Astrocyte (in vitro differentiated cells and primary cell): ENCODE measurements around the gene PARN. TPM values are rescaled to one million over a fixed set of nuclear protein-coding genes. Genes with fewer than 3 reads are reported as not detected.

ENCODE experiments used
- DNase-seq: peaks from one replicate; pipeline ENCODE4 v3.0.0-alpha.2; 2010; ENCODE audit warnings: low read depth
- FAIRE-seq: peaks from 2 replicates; lab custom pipeline; 2011; peaks lifted over from hg19 to GRCh38; lab: Jason Lieb, UNC
- H2AFZ ChIP-seq: 2 replicates; pipeline ENCODE4 v1.6.0; 2012; ENCODE audit warnings: low read depth, low read length, inconsistent platforms
- H3K27ac ChIP-seq: 2 replicates; pipeline ENCODE4 v1.5.1; 2011; ENCODE audit warnings: low read depth, low read length, inconsistent platforms
- H3K27me3 ChIP-seq: 2 replicates; pipeline ENCODE4 v1.6.0; 2011; ENCODE audit warnings: low read length, inconsistent platforms; ENCODE audit not compliant: insufficient read depth
- H3K36me3 ChIP-seq: 2 replicates; pipeline ENCODE4 v1.5.1; 2011; ENCODE audit warnings: low read length, inconsistent platforms; ENCODE audit not compliant: insufficient read depth
- H3K4me1 ChIP-seq: 2 replicates; pipeline ENCODE4 v1.5.1; 2011; ENCODE audit warnings: low read length, inconsistent platforms; ENCODE audit not compliant: insufficient read depth
- H3K4me2 ChIP-seq: 2 replicates; pipeline ENCODE4 v1.6.0; 2012; ENCODE audit warnings: low read length, inconsistent platforms
- H3K4me3 ChIP-seq: 2 replicates; pipeline ENCODE4 v1.5.1; 2011; ENCODE audit warnings: low read depth, mild to moderate bottlenecking, low read length, inconsistent platforms; ENCODE audit not compliant: insufficient read depth
- H3K79me2 ChIP-seq: 2 replicates; pipeline ENCODE4 v1.6.0; 2012; ENCODE audit warnings: mild to moderate bottlenecking, low read length, inconsistent platforms; ENCODE audit not compliant: insufficient read depth
- H3K9ac ChIP-seq: 2 replicates; pipeline ENCODE4 v1.6.0; 2012; ENCODE audit warnings: mild to moderate bottlenecking, low read length, inconsistent platforms
- H3K9me3 ChIP-seq: 2 replicates; pipeline ENCODE4 v1.5.1; 2012; ENCODE audit warnings: low read depth, mild to moderate bottlenecking, low read length, inconsistent platforms; ENCODE audit not compliant: insufficient read depth
- H4K20me1 ChIP-seq: 2 replicates; pipeline ENCODE4 v1.6.0; 2012; ENCODE audit warnings: low read length, inconsistent platforms; ENCODE audit not compliant: insufficient read depth
- H3K27ac Mint-ChIP-seq: one replicate; pipeline ENCODE4 v1.8.0; 2021; ENCODE audit warnings: mild to moderate bottlenecking, mixed read lengths; ENCODE audit not compliant: unreplicated experiment
- H3K27me3 Mint-ChIP-seq: one replicate; pipeline ENCODE4 v1.8.0; 2021; ENCODE audit warnings: low read depth, mixed read lengths; ENCODE audit not compliant: unreplicated experiment
- H3K36me3 Mint-ChIP-seq: one replicate; pipeline ENCODE4 v1.8.0; 2021; ENCODE audit warnings: low read depth, mixed read lengths; ENCODE audit not compliant: unreplicated experiment
- H3K4me1 Mint-ChIP-seq: one replicate; pipeline ENCODE4 v1.8.0; 2021; ENCODE audit warnings: low read depth, mixed read lengths; ENCODE audit not compliant: unreplicated experiment
- H3K4me3 Mint-ChIP-seq: one replicate; pipeline ENCODE4 v1.8.0; 2021; ENCODE audit warnings: mild to moderate bottlenecking, moderate library complexity, mixed read lengths; ENCODE audit not compliant: unreplicated experiment
- H3K9me3 Mint-ChIP-seq: one replicate; pipeline ENCODE4 v1.8.0; 2021; ENCODE audit warnings: mild to moderate bottlenecking, mixed read lengths; ENCODE audit not compliant: unreplicated experiment
- CTCF ChIP-seq: IDR thresholded peaks from 2 replicates; pipeline ENCODE4 v1.5.1; 2011; ENCODE audit warnings: low read depth, mild to moderate bottlenecking, inconsistent platforms, low read length, moderate library complexity; ENCODE audit not compliant: insufficient read depth
- EZH2 ChIP-seq: IDR thresholded peaks from 2 replicates; pipeline ENCODE4 v1.6.1; 2012; ENCODE audit warnings: mild to moderate bottlenecking, low read length, inconsistent platforms; ENCODE audit not compliant: insufficient read depth
- total RNA-seq: library from RNA; stranded (reverse); gene quantifications from 2 replicates; pipeline ENCODE4 v1.2.1, GENCODE V29; 2021

The PARN gene
- total RNA-seq, 1 donor from 2014 or later, result 26.1 TPM

GRCh38 chr16:14531101-14531500, 99.0 kb downstream of the PARN start:
- H3K9me3 ChIP-seq, result no peaks in the 10 kb centered on the region
- Mint-ChIP-seq H3K9me3 (peaks cover 3% of the 10 kb centered on the region), H3K4me1 (peaks cover 29% of the 10 kb centered on the region)

GRCh38 chr16:14530046-14530445, 100.0 kb downstream of the PARN start:
- Mint-ChIP-seq H3K36me3 (peaks cover 5% of the 10 kb centered on the region), H3K4me1 (peaks cover 29% of the 10 kb centered on the region), H3K4me3 (no peak overlapping the region), H3K27ac (no peak overlapping the region), H3K9me3 (peaks cover 3% of the 10 kb centered on the region), H3K27me3 (no peaks in the 10 kb centered on the region)
- Histone ChIP-seq H3K9me3 (no peaks in the 10 kb centered on the region), H3K27ac (no peak overlapping the region), H3K4me2 (no peak overlapping the region), H3K4me3 (no peak overlapping the region), H3K9ac (no peak overlapping the region), H3K79me2 (no peaks in the 10 kb centered on the region), H3K36me3 (no peaks in the 10 kb centered on the region), H3K27me3 (no peaks in the 10 kb centered on the region), H3K4me1 (peaks cover 4% of the 10 kb centered on the region), H4K20me1 (no peaks in the 10 kb centered on the region), H2AFZ (no peak overlapping the region)
- no peak for DNase-seq
- FAIRE-seq, result no peak
- TF ChIP-seq EZH2 (no peak), CTCF (no peak)

More at GRCh38 chr16:14531101-14531500, 99.0 kb downstream of the PARN start:
- Mint-ChIP-seq H3K4me3 (no peak overlapping the region), H3K27ac (no peak overlapping the region), H3K27me3 (no peaks in the 10 kb centered on the region), H3K36me3 (peaks cover 5% of the 10 kb centered on the region)
- Histone ChIP-seq H4K20me1 (no peaks in the 10 kb centered on the region), H2AFZ (no peak overlapping the region), H3K4me1 (peaks cover 4% of the 10 kb centered on the region), H3K9ac (no peak overlapping the region), H3K36me3 (no peaks in the 10 kb centered on the region), H3K4me2 (no peak overlapping the region), H3K27ac (no peak overlapping the region), H3K27me3 (no peaks in the 10 kb centered on the region), H3K4me3 (no peak overlapping the region), H3K79me2 (no peaks in the 10 kb centered on the region)
- TF ChIP-seq EZH2 (no peak), CTCF (no peak)
- no peak for FAIRE-seq
- DNase-seq, result no peak

GRCh38 chr16:14529010-14529669, 100.9 kb downstream of the PARN start:
- Histone ChIP-seq H2AFZ (peak overlapping the region; percentile 30), H3K4me1 (peaks cover 4% of the 10 kb centered on the region), H3K9ac (peak overlapping the region; percentile 46), H3K79me2 (no peaks in the 10 kb centered on the region), H3K27me3 (no peaks in the 10 kb centered on the region), H3K36me3 (no peaks in the 10 kb centered on the region), H4K20me1 (no peaks in the 10 kb centered on the region), H3K9me3 (no peaks in the 10 kb centered on the region), H3K4me3 (no peak overlapping the region), H3K27ac (peak overlapping the region; percentile 30), H3K4me2 (peak overlapping the region; percentile 77)
- H3K4me3 Mint-ChIP-seq, result peak overlapping the region; percentile 63
- peak overlapping the region; percentile 91 for H3K27ac Mint-ChIP-seq
- peaks cover 5% of the 10 kb centered on the region for H3K36me3 Mint-ChIP-seq
- H3K27me3 Mint-ChIP-seq, result no peaks in the 10 kb centered on the region
- H3K4me1 Mint-ChIP-seq, result peaks cover 29% of the 10 kb centered on the region
- TF ChIP-seq EZH2 (no peak), CTCF (peak; percentile 76)
- peak; percentile 84 for DNase-seq
- peak; percentile 95 for FAIRE-seq
- H3K9me3 Mint-ChIP-seq, result peaks cover 3% of the 10 kb centered on the region
